PC-9 (cell line): Measurements from ENCODE around the gene LY6G6F.

ENCODE experiments used
- CTCF ChIP-seq: fragments of 200-600 bp; sonication (generic); conservative IDR thresholded peaks from 2 replicates; pipeline ENCODE4 v1.6.1; 2017; ENCODE audit warnings: mixed run types, antibody characterized with exemption, mild to moderate bottlenecking, moderate library complexity
- EZH2 ChIP-seq: fragments of 200-600 bp; sonication (generic); IDR thresholded peaks from 2 replicates; pipeline ENCODE4 v1.8.0; 2017; ENCODE audit warnings: antibody characterized with exemption, low read depth

- TF ChIP-seq CTCF (no peak), EZH2 (no peak)
These were observed 37.8 kb downstream of the LY6G6F start for GRCh38 chr6:31744422-31744821.
